Activated CD8-positive, alpha-beta memory T cell treated with anti-CD3 and anti-CD28 coated beads for 24 hours (primary cell): ENCODE measurements around the gene BLZF1.
A peak's percentile ranks its signal among the peaks of the same experiment; 100 is the strongest.
"Not testable (repeated sequence)": the region's sequence is repeated elsewhere in the genome, so short reads cannot be mapped to it uniquely, and the experiment has no call there.

ENCODE experiments used
- DNase-seq: peaks from one replicate; pipeline ENCODE4 v3.0.0-alpha.2; 2020

The BLZF1 gene

DNA sequence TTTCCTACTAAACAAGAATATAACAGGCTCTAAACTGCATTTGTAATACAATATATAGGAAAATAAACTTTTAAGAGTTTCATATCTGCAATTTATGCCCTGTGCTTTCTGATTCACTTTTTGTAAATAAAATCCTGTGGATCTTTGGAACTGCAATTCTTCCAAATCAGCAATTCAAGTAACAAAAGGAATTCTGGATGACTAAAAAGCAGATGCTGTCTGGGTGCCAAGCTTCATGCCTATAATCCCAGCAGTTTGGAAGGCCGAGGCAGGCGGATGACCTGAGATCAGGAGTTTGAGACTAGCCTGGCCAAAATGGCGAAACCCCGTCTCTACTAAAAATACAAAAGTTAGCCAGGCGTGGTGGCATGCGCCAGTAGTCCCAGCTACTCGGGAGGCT, 6.7 kb upstream of the BLZF1 start:
- no peak for DNase-seq

DNA sequence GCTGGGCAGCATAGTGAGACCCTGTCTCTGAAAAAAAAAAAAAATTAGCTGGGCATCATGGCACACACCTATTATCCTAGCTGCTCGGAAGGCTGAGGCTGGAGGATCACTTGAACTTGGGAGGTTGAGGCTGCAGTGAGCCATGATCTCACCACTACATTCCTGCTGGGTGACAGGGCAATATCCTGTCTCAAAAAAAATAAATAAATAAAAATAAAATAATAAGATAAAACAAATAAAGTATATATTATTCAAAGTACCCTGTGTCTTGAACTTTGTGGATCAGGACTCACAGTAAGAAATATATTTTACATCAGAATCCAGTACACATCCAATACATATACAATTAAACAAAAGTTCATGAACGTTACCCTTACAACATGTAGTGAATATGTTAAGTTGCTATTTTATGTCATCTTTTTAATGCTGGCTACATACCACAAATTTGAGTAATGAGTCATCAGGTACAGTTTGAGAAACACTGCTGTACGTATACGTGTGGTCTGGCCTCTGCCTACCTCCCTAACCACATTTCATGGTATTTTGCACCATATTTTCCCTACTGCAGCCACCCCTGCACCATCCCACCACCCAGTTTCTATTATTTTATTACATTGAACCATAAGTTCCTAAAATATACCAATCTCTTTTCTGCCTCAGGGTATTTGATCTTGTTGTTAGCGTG, 4.8 kb upstream of the BLZF1 start:
- no peak for DNase-seq

DNA sequence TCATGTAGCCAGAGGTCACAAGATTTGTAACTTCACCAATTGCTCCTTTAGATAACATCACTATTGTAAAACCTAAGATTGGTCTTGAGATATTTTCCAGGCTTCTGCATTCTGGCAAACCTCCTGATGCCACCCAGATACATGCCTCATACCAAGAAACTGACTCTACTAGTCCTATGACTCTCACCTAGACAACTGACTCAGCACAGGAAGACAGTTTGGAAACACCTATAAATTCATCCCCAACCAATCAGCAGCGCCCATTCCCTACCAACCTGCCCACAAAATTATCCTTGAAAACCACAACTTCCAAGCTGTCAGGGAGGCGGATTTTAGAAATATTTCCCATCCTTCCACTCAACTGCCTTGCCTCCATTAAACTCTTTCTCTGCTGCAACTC, 3.0 kb upstream of the BLZF1 start:
- DNase-seq: no peak

DNA sequence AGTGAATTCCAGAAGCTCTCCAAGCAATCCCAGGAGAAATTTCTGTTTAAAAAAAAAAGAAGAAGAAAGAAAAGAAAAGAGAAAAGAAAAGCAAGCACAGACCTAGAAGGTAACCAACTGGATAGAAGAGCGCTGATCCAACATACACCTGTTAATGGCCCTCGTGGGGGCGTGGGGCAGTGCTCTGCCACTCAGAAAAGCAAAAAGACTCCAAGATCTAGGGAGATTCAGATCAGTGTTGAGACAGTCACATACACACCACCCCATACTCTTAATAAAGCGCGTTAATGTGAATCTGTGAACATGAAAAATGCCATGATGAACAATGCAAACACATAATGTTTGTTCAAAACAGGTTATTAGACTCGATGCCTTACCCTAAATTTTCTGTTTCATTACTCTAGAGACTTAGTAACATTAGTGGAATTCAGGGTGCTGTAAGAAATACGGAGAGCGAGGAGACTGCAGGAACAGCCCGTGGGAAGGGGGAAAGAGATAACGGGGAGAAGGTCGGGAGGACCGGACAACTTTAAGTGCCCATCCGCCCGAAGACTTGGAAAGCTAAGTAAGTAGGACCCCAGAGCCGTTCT, 804 bp upstream of the BLZF1 start:
- no peak for DNase-seq

DNA sequence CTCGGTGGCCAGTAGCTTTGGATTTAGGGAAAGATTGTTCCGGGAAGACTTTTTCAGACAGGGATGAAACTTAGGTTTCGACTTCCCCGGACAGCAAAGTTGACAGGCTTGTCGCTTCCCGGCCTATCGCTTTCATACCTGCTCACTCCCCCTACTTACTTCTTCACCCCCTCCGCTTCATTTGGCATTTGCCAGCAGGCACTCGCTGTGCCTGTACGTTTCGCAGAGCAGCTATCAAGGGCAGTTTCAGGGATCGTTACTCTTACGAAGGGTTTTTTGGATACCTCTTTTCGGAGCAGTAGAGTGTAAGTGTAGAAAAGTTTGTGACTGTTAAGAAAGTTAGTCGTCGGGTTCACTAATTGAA, 393 bp downstream of the BLZF1 start:
- no peak for DNase-seq

DNA sequence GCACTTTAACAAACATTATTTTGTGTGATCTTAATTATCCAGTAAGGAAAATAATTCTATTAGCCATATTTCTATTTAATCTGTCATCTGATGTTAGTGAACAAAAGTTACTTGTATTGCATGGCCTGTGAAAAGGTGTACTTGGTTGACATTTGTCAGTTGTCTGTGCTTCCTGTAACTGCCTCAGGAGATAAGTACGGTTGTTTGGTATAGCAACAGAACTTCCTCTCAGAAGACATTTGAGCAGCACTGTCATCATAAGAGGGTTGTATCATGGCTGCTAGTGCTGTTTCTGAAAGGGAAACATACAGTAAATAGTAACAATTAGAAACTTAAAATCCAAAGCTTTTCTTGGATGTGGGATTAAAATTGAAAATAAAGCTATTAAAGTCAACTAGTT, 3.4 kb downstream of the BLZF1 start:
- no peak for DNase-seq

DNA sequence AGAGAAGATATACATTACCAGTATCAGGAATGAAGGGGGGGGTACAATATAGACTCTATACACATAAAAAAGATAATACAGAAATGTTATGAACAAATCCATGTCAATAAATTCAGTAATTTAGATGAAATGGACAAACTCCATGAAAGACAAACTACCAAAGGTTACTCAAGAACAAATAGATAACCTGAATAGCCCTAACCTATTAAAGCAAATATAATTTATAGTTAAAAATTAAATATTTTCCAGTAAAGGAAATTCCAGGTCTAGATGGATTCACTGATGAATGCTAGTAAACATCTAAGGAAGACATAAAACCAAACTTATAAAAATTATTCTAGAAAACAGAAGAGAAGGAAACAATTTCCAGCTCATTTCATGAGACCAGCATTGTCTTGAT, 13.2 kb downstream of the BLZF1 start:
- DNase-seq: no peak

DNA sequence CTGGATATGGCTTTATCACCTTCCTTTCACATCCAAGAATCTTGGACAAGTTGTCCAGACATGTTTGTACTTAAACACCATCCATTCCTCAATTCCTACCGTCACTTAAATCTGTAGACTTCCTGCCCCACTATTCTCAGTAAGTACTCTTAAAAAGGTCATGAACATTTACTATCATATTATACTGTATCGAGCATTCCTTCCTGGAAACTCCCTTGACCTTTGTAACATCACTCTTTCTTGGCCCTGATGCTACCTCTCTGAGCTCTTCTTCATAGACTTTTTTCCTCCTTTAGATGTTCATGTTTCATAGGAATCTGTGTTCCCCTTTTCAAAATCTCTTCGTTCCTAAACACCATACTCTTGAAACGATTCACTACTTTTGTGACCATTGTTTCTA, 15.5 kb downstream of the BLZF1 start:
- no peak for DNase-seq

- no peak for DNase-seq
These were observed 19.4 kb downstream of the BLZF1 start for GRCh38 chr1:169387399-169387798.

DNA sequence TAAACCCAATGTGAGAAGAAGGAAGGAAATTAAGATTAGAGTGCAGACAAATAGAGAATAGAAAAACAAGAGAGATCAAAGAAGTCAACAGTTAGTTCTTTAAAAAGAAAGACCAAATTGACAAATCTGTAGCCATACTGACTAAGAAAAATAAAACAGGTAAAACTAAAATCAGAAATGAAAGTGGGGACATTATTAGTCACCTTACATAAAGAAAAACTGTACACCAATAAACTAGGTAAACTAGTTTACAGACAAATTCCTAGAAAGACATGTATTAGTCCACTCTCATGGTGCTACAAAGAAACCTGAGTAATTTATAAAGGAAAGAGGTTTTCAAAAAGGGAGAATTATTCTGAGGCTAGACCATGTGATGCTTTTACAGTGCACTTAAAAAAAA, 22.3 kb downstream of the BLZF1 start:
- no peak for DNase-seq

DNA sequence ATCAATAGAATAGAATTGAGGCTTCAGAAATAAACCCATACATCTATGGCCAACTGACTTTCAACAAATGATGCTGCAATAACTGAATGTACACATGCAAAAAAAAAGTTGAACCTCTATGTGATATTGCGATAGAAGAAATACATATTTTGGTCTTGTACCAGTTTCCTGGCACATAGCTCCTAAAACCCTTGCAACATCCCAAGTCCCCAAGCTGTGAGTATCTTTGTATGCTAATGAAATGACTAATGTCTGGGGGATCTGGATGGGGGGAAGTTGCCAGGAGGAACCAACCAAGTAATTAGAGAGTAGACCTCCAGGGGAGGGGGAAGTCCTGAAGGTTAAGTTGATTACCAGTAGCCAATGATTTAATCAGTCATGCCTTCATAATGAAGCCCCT, 24.4 kb downstream of the BLZF1 start:
- DNase-seq: no peak

DNA sequence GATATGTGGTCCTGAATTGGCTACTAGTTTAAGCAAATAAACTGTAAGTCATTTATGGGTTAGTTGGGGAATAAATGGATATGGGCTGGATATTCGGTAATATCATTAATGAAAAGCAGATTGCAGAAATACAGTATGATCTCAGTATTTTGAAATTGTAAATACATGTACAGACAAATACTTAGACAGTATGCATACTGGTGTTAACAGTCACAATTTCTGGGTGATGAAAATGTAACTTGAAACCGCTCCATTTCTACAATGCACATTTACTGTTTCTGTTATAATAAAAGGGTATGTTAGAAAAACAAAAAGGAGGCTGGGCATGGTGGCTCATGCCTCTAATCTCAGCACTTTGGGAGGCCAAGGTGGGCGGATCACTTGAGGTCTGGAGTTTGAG, 28.0 kb downstream of the BLZF1 start:
- no peak for DNase-seq

DNA sequence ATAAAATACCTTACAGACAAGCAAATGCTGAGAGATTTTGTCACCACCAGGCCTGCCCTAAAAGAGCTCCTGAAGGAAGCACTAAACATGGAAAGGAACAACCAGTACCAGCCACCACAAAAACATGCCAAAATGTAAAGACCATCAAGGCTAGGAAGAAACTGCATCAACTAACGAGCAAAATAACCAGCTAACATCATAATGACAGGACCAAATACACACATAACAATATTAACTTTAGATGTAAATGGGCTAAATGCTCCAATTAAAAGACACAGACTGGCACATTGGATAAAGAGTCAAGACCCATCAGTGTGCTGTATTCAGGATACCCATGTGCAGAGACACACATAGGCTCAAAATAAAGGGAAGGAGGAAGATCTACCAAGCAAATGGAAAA, 34.6 kb downstream of the BLZF1 start:
- DNase-seq: not testable (repeated sequence)

- DNase-seq: not testable (repeated sequence)
These were observed 40.3 kb downstream of the BLZF1 start for GRCh38 chr1:169408340-169408739.

- DNase-seq: no peak
These were observed 47.0 kb downstream of the BLZF1 start for GRCh38 chr1:169414952-169415351.

DNA sequence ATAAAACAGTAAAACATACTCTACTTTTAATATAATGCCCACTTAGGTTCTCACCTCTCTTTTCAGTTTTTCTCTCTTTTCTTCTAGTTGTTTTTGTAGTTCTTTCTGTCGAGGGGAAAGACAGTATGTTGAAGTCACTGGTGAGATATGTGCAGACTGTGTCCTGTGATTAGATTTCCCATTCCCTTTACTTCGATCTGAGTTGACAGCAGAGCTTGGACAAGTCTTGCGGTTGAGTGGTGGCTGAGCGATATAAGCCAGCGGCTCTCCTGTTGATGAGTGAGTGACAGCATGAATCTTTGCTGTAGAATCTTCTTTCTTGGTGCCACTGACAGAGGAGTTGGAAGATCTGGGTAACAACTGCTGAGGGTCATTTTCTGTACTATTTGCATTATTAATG, 53.3 kb downstream of the BLZF1 start:
- no peak for DNase-seq

DNA sequence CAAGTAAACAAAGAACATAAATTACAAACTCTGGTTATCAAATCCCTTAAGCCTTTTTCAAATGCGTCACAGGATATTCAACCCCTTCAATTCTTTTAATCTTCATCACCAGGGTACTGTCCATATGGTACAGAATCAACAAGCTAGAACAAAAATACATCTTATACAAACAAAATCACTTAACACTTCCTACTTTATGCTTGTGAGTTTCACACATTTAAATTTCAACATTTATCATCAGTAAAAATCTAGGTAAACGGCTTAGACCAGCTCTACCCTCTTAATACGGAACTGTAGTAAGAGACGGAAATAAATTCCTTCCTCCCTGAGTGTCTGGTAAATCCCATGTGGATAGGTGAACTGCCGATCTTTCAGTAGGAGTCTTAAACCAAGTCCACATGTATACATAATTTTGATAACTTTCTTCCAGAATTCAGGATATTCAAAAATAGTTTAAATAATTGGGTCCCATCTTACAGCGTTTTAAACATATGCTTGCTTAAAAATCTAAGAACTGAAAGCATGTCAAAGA, 58.2 kb downstream of the BLZF1 start:
- no peak for DNase-seq

GRCh38 chr1:169427081-169427641, 59.2 kb downstream of the BLZF1 start, which contains the start of gene CCDC181:
Gene CCDC181, minus strand, starts transcription at chr1:169427474. Its CDS starts 2,547 bp downstream, at chr1:169424927.
- DNase-seq: peak; percentile 82
